Parathyroid adenoma (tissue), 2 donors: ENCODE measurements around the gene ATP8B1.

Experiments used
- H2AFZ ChIP-seq: fragments of 300-600 bp; sonication (generic); one replicate; pipeline ENCODE4 v1.7.0; 2017; ENCODE audit warnings: antibody characterized with exemption, mild to moderate bottlenecking
- H3K27ac ChIP-seq: fragments of 300-600 bp; sonication (generic); one replicate; pipeline ENCODE4 v1.7.0; 2017
- H3K27me3 ChIP-seq: fragments of 300-600 bp; sonication (generic); one replicate; pipeline ENCODE4 v1.7.0; 2017; ENCODE audit warnings: low read length; ENCODE audit not compliant: control insufficient read depth, insufficient read depth
- H3K36me3 ChIP-seq: fragments of 300-600 bp; sonication (generic); one replicate; pipeline ENCODE4 v1.7.0; 2017; ENCODE audit warnings: low read length; ENCODE audit not compliant: control insufficient read depth, insufficient read depth
- H3K4me1 ChIP-seq: fragments of 300-600 bp; sonication (generic); one replicate; pipeline ENCODE4 v1.7.0; 2017; ENCODE audit warnings: control low read depth
- H3K4me2 ChIP-seq: fragments of 300-600 bp; sonication (generic); one replicate; pipeline ENCODE4 v1.7.0; 2017; ENCODE audit warnings: low read length
- H3K4me3 ChIP-seq: fragments of 300-600 bp; sonication (generic); one replicate; pipeline ENCODE4 v1.7.0; 2017; ENCODE audit warnings: low read depth, low read length
- H3K79me2 ChIP-seq: fragments of 300-600 bp; sonication (generic); one replicate; pipeline ENCODE4 v1.7.0; 2017; ENCODE audit warnings: control low read depth
- H3K9ac ChIP-seq: fragments of 300-600 bp; sonication (generic); one replicate; pipeline ENCODE4 v1.7.0; 2017; ENCODE audit warnings: mild to moderate bottlenecking
- H3K9me3 ChIP-seq: fragments of 300-600 bp; sonication (generic); one replicate; pipeline ENCODE4 v1.7.0; 2017; ENCODE audit warnings: low read length; ENCODE audit not compliant: control insufficient read depth
- TF ChIP-seq, protein P1 (sequence below): fragments of 300-600 bp; sonication (generic); IDR thresholded peaks from one replicate; pipeline ENCODE4 v1.7.0; 2017; ENCODE audit warnings: antibody characterized with exemption, mild to moderate bottlenecking
- donor health status: primary hyperparathyroidism.

Gene ATP8B1

DNA sequence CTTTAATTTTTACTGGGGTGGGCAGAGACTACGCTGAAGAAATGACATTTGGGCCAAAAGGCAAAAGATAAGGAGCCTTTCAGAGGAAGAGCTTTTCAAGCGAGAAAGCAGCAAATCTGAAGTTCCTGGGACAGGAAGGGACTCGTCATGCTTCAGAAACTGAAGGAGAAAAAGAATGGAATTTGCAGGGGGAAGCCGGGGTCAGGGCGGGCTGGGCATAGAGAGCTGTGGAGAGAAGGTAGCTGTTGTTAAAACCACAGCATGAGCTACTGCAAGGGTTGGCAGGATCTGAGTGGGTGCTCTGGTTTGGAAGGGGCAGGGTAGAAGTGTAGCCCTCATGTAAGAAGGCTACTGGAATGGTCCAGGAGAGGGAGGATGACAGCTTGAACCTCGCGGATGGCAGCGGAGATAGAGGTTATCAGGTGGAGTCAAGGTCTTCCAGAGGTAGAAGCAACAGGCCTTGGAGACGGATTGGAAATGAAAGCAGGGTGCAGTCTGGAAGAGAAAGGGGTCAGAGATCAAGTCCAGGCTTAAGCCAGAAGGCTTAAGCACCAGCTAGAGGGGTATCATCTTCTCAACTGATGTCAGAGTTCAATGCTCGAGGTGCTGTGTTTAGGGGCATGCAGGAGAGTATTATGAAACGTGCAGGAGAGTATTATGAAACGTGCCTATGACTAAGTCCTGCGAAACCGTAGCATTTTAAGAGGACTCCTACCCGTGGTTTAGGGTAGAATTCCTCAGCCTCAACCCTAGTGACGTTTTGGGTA, 18.9 kb downstream of the ATP8B1 start:
- TF ChIP-seq, protein P1, sequence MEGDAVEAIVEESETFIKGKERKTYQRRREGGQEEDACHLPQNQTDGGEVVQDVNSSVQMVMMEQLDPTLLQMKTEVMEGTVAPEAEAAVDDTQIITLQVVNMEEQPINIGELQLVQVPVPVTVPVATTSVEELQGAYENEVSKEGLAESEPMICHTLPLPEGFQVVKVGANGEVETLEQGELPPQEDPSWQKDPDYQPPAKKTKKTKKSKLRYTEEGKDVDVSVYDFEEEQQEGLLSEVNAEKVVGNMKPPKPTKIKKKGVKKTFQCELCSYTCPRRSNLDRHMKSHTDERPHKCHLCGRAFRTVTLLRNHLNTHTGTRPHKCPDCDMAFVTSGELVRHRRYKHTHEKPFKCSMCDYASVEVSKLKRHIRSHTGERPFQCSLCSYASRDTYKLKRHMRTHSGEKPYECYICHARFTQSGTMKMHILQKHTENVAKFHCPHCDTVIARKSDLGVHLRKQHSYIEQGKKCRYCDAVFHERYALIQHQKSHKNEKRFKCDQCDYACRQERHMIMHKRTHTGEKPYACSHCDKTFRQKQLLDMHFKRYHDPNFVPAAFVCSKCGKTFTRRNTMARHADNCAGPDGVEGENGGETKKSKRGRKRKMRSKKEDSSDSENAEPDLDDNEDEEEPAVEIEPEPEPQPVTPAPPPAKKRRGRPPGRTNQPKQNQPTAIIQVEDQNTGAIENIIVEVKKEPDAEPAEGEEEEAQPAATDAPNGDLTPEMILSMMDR = no peak
- H3K36me3 ChIP-seq = no peaks in the 10 kb centered on the region
- H3K79me2 ChIP-seq = peaks cover 6% of the 10 kb centered on the region
- H3K4me2 ChIP-seq = no peak overlapping the region
- no peaks in the 10 kb centered on the region for H3K9me3 ChIP-seq
- H3K9ac ChIP-seq = no peak overlapping the region
- H3K4me3 ChIP-seq = no peak overlapping the region
- H3K4me1 ChIP-seq = peaks cover 13% of the 10 kb centered on the region
- H3K27me3 ChIP-seq = no peaks in the 10 kb centered on the region
- no peak overlapping the region for H2AFZ ChIP-seq
- peak overlapping the region; percentile 2 for H3K27ac ChIP-seq

DNA sequence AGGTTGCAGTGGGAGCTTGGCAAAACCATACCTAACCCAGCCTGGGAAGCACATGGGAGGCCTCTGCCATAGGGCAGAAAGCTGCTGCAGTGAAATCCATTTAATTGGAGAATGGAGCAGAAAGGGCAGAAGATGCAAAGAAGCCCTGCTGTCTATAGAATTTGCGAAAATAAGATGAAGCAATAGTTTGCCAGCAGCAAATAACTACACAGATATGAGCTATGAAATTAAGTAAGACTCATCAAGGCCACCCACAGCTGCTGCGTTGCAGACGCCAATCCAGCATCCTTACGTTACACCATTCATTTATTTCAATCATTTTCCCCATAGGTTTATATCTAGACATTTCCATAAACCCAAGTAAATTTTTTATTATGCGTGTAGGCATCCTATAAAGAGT, 21.1 kb downstream of the ATP8B1 start:
- H3K9ac ChIP-seq = no peak overlapping the region
- no peaks in the 10 kb centered on the region for H3K9me3 ChIP-seq
- no peaks in the 10 kb centered on the region for H3K36me3 ChIP-seq
- TF ChIP-seq, protein P1 = no peak
- peaks cover 6% of the 10 kb centered on the region for H3K79me2 ChIP-seq
- no peak overlapping the region for H3K27ac ChIP-seq
- no peak overlapping the region for H3K4me2 ChIP-seq
- H3K27me3 ChIP-seq = no peaks in the 10 kb centered on the region
- no peak overlapping the region for H2AFZ ChIP-seq
- H3K4me1 ChIP-seq = peaks cover 15% of the 10 kb centered on the region
- H3K4me3 ChIP-seq = no peak overlapping the region

DNA sequence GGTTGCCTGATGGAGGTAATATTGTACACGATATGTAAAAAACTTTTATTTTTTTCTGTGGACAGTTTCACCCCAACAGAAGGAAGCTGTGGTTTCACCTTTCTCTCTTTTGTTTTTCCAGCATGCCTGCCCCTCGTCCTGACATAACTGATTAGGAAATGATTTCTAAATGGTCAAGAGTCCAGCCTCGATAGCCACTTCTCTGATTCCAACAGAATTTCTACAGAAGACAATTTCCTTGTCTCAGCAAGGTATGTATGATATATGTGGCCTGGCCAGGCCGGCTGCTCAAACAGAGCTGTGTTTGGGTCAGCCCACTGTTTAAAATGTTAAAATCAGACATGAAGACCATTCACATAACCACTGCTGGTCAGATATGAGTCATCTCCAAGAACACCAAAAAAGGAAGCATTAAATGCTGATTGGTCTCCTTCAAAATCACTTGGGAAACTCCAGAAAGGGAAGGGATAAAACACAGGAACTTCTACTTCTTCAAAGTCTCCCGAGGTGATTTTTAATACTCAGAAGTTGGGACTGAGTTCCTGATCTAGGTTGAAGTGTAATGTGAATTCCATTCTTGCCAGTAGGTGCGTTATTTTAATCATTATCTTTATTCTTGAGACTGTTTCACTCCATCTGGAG, 22.3 kb downstream of the ATP8B1 start:
- TF ChIP-seq, protein P1 = no peak
- Histone ChIP-seq H3K36me3 (no peaks in the 10 kb centered on the region), H3K79me2 (peaks cover 3% of the 10 kb centered on the region), H3K9me3 (no peaks in the 10 kb centered on the region), H3K27me3 (no peaks in the 10 kb centered on the region), H3K27ac (peak overlapping the region; percentile 33), H3K9ac (no peak overlapping the region), H3K4me3 (no peak overlapping the region), H2AFZ (no peak overlapping the region), H3K4me1 (peaks cover 13% of the 10 kb centered on the region), H3K4me2 (no peak overlapping the region)

DNA sequence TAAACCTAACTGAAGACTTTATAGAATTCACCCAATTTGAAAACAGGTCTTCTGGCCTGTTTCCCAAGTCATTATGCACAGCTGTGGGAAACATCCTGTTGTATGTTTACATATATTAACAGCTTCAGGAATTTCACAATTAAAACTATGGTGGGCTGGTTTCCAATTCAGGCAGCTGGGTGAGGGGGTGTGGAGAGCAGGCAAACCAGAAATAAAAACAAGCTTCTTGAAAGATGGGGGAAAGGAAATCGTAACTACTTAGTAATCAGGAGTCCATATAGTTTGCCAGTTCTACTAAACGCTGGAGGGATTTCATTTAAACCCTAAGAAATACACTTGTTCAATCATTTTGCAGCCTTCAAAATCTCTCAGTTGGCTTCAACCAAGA, 22.8 kb downstream of the ATP8B1 start:
- peak overlapping the region; percentile 33 for H3K27ac ChIP-seq
- H3K4me3 ChIP-seq = no peak overlapping the region
- H3K27me3 ChIP-seq = no peaks in the 10 kb centered on the region
- TF ChIP-seq, protein P1 = no peak
- H3K36me3 ChIP-seq = no peaks in the 10 kb centered on the region
- no peak overlapping the region for H3K9ac ChIP-seq
- no peaks in the 10 kb centered on the region for H3K79me2 ChIP-seq
- H3K4me1 ChIP-seq = peaks cover 13% of the 10 kb centered on the region
- H2AFZ ChIP-seq = no peak overlapping the region
- H3K9me3 ChIP-seq = no peaks in the 10 kb centered on the region
- H3K4me2 ChIP-seq = no peak overlapping the region
